MM.1S (cell line): ENCODE results near the gene DLGAP1.

Experiments used
- DNase-seq: peaks from one replicate; pipeline ENCODE4 v3.0.0-alpha.2; 2015
- H2AFZ ChIP-seq: fragments of 300-600 bp; sonication (generic); 2 replicates; pipeline ENCODE4 v1.6.0; 2016; ENCODE audit warnings: antibody characterized with exemption, low read length
- H3F3A ChIP-seq: fragments of 300-600 bp; sonication (generic); 2 replicates; pipeline ENCODE4 v1.6.1; 2016; ENCODE audit warnings: mild to moderate bottlenecking, antibody characterized with exemption, low read length, moderate library complexity, mixed read lengths; ENCODE audit not compliant: insufficient read depth
- H3K27ac ChIP-seq: fragments of 300-600 bp; sonication (generic); 2 replicates; pipeline ENCODE4 v1.5.1; 2016; ENCODE audit warnings: mild to moderate bottlenecking, low read length
- H3K27me3 ChIP-seq: fragments of 300-600 bp; sonication (generic); replicated peaks from 2 replicates; pipeline ENCODE4 v1.6.0; 2016; ENCODE audit warnings: low read length; ENCODE audit not compliant: insufficient read depth
- H3K36me3 ChIP-seq: fragments of 300-600 bp; sonication (generic); replicated peaks from 2 replicates; pipeline ENCODE4 v1.6.1; 2016; ENCODE audit warnings: mild to moderate bottlenecking, low read length, mixed read lengths; ENCODE audit not compliant: insufficient read depth
- H3K4me1 ChIP-seq: fragments of 300-600 bp; sonication (generic); 2 replicates; pipeline ENCODE4 v1.6.1; 2016; ENCODE audit warnings: low read length, mixed read lengths
- H3K4me2 ChIP-seq: fragments of 300-600 bp; sonication (generic); 2 replicates; pipeline ENCODE4 v1.6.0; 2016; ENCODE audit warnings: low read depth, low read length
- H3K4me3 ChIP-seq: fragments of 300-600 bp; sonication (generic); 2 replicates; pipeline ENCODE4 v1.5.1; 2016; ENCODE audit warnings: low read length, mixed read lengths
- H3K79me2 ChIP-seq: fragments of 300-600 bp; sonication (generic); 2 replicates; pipeline ENCODE4 v1.6.1; 2016; ENCODE audit warnings: mixed run types, low read length, mixed read lengths
- H3K9ac ChIP-seq: fragments of 300-600 bp; sonication (generic); 2 replicates; pipeline ENCODE4 v1.6.1; 2016; ENCODE audit warnings: low read length, mixed read lengths
- H3K9me2 ChIP-seq: fragments of 300-600 bp; sonication (generic); replicated peaks from 2 replicates; pipeline ENCODE4 v1.6.1; 2016; ENCODE audit warnings: mild to moderate bottlenecking, low read length, mixed read lengths; ENCODE audit not compliant: insufficient read depth
- H3K9me3 ChIP-seq: fragments of 300-600 bp; sonication (generic); replicated peaks from 2 replicates; pipeline ENCODE4 v1.6.1; 2016; ENCODE audit warnings: mild to moderate bottlenecking, low read length, mixed read lengths; ENCODE audit not compliant: insufficient read depth
- H4K20me1 ChIP-seq: fragments of 300-600 bp; sonication (generic); 2 replicates; pipeline ENCODE4 v1.6.1; 2016; ENCODE audit warnings: mild to moderate bottlenecking, low read length, moderate library complexity, mixed read lengths; ENCODE audit not compliant: insufficient read depth
- EZH2 ChIP-seq: fragments of 300-600 bp; sonication (generic); optimal IDR thresholded peaks from 2 replicates; pipeline ENCODE3; 2017; ENCODE audit warnings: low read depth, mild to moderate bottlenecking, antibody characterized with exemption, low read length, mixed read lengths
- EZH2phosphoT487 ChIP-seq: fragments of 300-600 bp; sonication (generic); IDR thresholded peaks from 2 replicates; pipeline ENCODE4 v1.6.1; 2018; ENCODE audit warnings: antibody characterized with exemption, low read length
- TF ChIP-seq, protein P1 (sequence below): fragments of 300-600 bp; sonication (generic); IDR thresholded peaks from 2 replicates; pipeline ENCODE4 v1.5.1; 2016; ENCODE audit warnings: antibody characterized with exemption, low read length, mixed read lengths

DLGAP1 gene

DNA sequence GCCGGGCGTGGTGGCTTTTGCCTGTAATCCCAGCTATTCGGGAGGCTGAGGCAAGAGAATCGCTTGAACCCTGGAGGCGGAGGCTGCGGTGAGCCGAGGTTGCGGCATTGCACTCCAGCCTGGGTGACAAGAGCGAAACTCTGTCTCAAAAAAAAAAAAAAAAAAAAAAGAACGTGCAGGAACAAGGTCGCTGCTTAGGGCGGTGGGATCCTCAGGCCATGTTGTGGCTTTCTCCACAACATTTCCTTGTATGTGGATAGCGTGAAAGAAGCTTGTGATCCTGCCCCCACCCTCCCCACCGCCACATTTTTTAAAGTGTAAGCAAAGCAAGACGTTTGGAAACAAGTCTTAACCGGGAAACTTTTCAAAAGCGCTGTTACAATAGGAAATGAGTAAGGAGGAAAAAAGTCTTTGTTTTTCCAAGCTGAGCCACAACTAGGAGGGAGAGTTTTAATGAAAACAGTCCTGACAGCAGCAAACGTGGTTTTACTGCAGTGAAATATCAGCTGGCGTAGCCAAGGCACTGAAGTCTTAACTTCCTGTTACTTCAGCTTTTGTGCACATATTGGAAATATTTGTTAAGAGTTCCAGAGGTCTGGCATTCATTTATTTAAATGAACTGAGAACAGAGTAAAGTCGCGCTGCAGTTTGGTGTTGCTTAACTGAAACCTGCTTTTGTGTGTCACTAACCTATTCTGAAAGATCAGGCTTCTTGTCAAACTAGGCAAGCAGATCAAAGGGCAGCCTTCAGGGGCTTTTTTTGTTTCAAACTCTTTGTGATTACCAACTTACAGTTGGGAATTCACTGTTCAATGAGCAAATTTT, 1001.4 kb downstream of the DLGAP1 start:
- peak; percentile 38 for DNase-seq
- Histone ChIP-seq H2AFZ (no peak overlapping the region), H3K27me3 (peaks cover 67% of the 10 kb centered on the region), H3K9me3 (no peaks in the 10 kb centered on the region), H4K20me1 (no peaks in the 10 kb centered on the region), H3K9me2 (no peaks in the 10 kb centered on the region), H3K4me2 (peak overlapping the region; percentile 66), H3F3A (peaks cover 17% of the 10 kb centered on the region), H3K9ac (no peak overlapping the region), H3K79me2 (no peaks in the 10 kb centered on the region), H3K27ac (no peak overlapping the region), H3K4me1 (peaks cover 7% of the 10 kb centered on the region; the same call in 1 of the 2 replicates), H3K4me3 (peak overlapping the region; percentile 42), H3K36me3 (no peaks in the 10 kb centered on the region)
- TF ChIP-seq EZH2, result no peak
- TF ChIP-seq EZH2phosphoT487, result no peak
- TF ChIP-seq, protein P1, sequence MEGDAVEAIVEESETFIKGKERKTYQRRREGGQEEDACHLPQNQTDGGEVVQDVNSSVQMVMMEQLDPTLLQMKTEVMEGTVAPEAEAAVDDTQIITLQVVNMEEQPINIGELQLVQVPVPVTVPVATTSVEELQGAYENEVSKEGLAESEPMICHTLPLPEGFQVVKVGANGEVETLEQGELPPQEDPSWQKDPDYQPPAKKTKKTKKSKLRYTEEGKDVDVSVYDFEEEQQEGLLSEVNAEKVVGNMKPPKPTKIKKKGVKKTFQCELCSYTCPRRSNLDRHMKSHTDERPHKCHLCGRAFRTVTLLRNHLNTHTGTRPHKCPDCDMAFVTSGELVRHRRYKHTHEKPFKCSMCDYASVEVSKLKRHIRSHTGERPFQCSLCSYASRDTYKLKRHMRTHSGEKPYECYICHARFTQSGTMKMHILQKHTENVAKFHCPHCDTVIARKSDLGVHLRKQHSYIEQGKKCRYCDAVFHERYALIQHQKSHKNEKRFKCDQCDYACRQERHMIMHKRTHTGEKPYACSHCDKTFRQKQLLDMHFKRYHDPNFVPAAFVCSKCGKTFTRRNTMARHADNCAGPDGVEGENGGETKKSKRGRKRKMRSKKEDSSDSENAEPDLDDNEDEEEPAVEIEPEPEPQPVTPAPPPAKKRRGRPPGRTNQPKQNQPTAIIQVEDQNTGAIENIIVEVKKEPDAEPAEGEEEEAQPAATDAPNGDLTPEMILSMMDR, result no peak

- H3K4me1 ChIP-seq, result peaks cover 7% of the 10 kb centered on the region; the same call in 1 of the 2 replicates
- H4K20me1 ChIP-seq, result no peaks in the 10 kb centered on the region
- no peaks in the 10 kb centered on the region for H3K9me2 ChIP-seq
- H3K4me2 ChIP-seq, result no peak overlapping the region
- H3K4me3 ChIP-seq, result no peak overlapping the region
- peaks cover 65% of the 10 kb centered on the region for H3K27me3 ChIP-seq
- H3K9me3 ChIP-seq, result no peaks in the 10 kb centered on the region
- peaks cover 24% of the 10 kb centered on the region for H3F3A ChIP-seq
- H3K27ac ChIP-seq, result no peak overlapping the region
- no peaks in the 10 kb centered on the region for H3K79me2 ChIP-seq
- TF ChIP-seq, protein P1, result no peak
- no peak for TF ChIP-seq EZH2
- TF ChIP-seq EZH2phosphoT487, result no peak
- no peak for DNase-seq
- H3K9ac ChIP-seq, result no peak overlapping the region
- no peaks in the 10 kb centered on the region for H3K36me3 ChIP-seq
- no peak overlapping the region for H2AFZ ChIP-seq
These were observed 1002.2 kb downstream of the DLGAP1 start for GRCh38 chr18:3452750-3453539.

DNA sequence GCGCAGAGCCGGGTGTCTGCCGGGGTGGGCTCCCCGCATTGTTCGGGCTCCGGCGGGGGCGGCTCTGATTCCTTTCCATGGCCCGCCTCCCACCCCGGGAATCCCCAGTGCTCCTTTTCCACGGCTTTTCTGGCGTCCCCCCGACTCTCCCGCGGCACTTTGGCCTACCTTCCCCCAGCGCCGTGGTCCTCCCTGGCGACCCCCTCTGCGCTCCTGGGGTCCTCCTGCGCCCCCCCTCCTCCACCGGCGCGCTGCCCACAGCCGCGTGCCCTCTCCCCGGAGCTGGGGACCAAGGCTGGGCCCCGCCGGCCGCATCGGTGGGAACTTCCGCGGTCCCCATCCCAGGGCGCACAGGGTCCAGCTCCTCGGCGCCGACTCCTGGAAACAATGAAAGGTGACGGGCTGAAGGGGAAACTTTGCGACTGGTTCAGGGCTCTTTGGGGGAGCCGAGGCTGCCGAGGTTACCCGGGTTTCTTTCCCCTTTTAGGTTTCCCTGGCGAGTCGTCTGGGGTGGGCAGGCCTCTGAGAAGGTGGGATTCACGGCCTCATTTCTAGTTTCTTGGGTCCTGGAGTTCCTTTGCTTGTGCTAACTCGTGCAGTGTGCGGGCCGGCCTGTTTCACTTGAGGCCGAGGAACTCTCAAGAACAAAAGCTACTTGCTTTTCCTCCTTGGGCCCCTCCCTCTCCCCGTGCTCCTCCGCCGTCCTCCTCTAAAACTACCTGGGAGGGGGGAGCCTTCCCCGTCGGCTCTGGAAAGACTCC, 1002.9 kb downstream of the DLGAP1 start:
- TF ChIP-seq, protein P1, result no peak
- TF ChIP-seq EZH2 (no peak), EZH2phosphoT487 (no peak)
- Histone ChIP-seq H4K20me1 (no peaks in the 10 kb centered on the region), H3F3A (peaks cover 31% of the 10 kb centered on the region), H3K9me3 (no peaks in the 10 kb centered on the region), H3K9me2 (no peaks in the 10 kb centered on the region), H3K9ac (no peak overlapping the region), H3K4me2 (no peak overlapping the region), H3K4me1 (peaks cover 7% of the 10 kb centered on the region; the same call in 1 of the 2 replicates), H2AFZ (no peak overlapping the region), H3K79me2 (no peaks in the 10 kb centered on the region), H3K36me3 (no peaks in the 10 kb centered on the region), H3K27ac (no peak overlapping the region), H3K4me3 (no peak overlapping the region; the same call in 1 of the 2 replicates), H3K27me3 (peaks cover 65% of the 10 kb centered on the region)
- no peak for DNase-seq
